Transverse colon (tissue), 4 donors: ENCODE results near the gene RPS6KL1.

ENCODE experiments used
- CTCF ChIP-seq, 5 experiments: fragments of 200-600 bp in 3 of 5; fragments of 450-650 bp in 2 of 5; sonication (generic) in 3 of 5; IDR thresholded peaks; 1 replicate in 2 of 5; 2 replicates in 3 of 5; pipeline ENCODE4 v1.5.1; 2016 to 2017; ENCODE audit warnings: antibody characterized with exemption in 5 of 5, inconsistent platforms in 3 of 5, mild to moderate bottlenecking in 2 of 5, moderate library complexity in 1 of 5
- EP300 ChIP-seq: sonication (generic); formaldehyde crosslinking; IDR thresholded peaks from one replicate; pipeline ENCODE4 v1.6.1; 2017; ENCODE audit warnings: antibody characterized with exemption, low read depth
- POLR2A ChIP-seq: fragments of 450-650 bp; IDR thresholded peaks from one replicate; pipeline ENCODE4 v1.6.1; 2016; ENCODE audit warnings: antibody characterized with exemption, mild to moderate bottlenecking, moderate library complexity
- POLR2AphosphoS5 ChIP-seq, 3 donors: sonication (generic); formaldehyde crosslinking; IDR thresholded peaks; one replicate each; pipeline ENCODE4 v1.6.1; 2016; ENCODE audit warnings: antibody characterized with exemption in 3 of 3

- no peak for TF ChIP-seq CTCF (IDR thresholded peaks at IDR 0.05)
- TF ChIP-seq POLR2A: no peak
- TF ChIP-seq POLR2AphosphoS5 (IDR thresholded peaks at IDR 0.05): no peak
- TF ChIP-seq EP300: no peak
Observed at GRCh38 chr14:74892745-74893144, 30.3 kb downstream of the RPS6KL1 start.
